ENCODE measurements around the gene MSI2.

The MSI2 gene

GRCh38 chr17:57706761-57707160 is 450.4 kb downstream of the MSI2 start:
- DNase-seq: no peak

- DNase-seq: no peak
Measured at GRCh38 chr17:57707892-57708291, 451.6 kb downstream of the MSI2 start.

- DNase-seq: no peak
Measured at GRCh38 chr17:57708410-57708809, 452.1 kb downstream of the MSI2 start.

GRCh38 chr17:57713140-57713539 is 456.8 kb downstream of the MSI2 start:
- DNase-seq: no peak

GRCh38 chr17:57714665-57715180 is 458.4 kb downstream of the MSI2 start:
- DNase-seq: no peak

GRCh38 chr17:57715981-57716380 is 459.7 kb downstream of the MSI2 start:
- no peak for DNase-seq

GRCh38 chr17:57718878-57719277 is 462.6 kb downstream of the MSI2 start:
- no peak for DNase-seq

GRCh38 chr17:57720386-57721035 is 464.2 kb downstream of the MSI2 start:
- DNase-seq: no peak

- DNase-seq: no peak
Measured at GRCh38 chr17:57721967-57722703, 465.8 kb downstream of the MSI2 start.

GRCh38 chr17:57722704-57723043 is 466.4 kb downstream of the MSI2 start:
- DNase-seq: no peak

GRCh38 chr17:57723427-57724025 is 467.2 kb downstream of the MSI2 start:
- no peak for DNase-seq

GRCh38 chr17:57724026-57724728 is 467.9 kb downstream of the MSI2 start:
- DNase-seq: no peak

GRCh38 chr17:57724729-57725125 is 468.4 kb downstream of the MSI2 start:
- DNase-seq: no peak

GRCh38 chr17:57726213-57726790 is 470.0 kb downstream of the MSI2 start:
- no peak for DNase-seq

GRCh38 chr17:57726838-57727237 is 470.5 kb downstream of the MSI2 start:
- DNase-seq: no peak

- DNase-seq: no peak
Measured at GRCh38 chr17:57727630-57728175, 471.4 kb downstream of the MSI2 start.

- no peak for DNase-seq
Measured at GRCh38 chr17:57730026-57730701, 473.8 kb downstream of the MSI2 start.

GRCh38 chr17:57732062-57732461 is 475.7 kb downstream of the MSI2 start:
- no peak for DNase-seq

- no peak for DNase-seq
Measured at GRCh38 chr17:57733085-57733484, 476.8 kb downstream of the MSI2 start.

All from CD4-positive, alpha-beta T cell treated with Interleukin-6 for 4 hours (primary cell).